Measurements from ENCODE around the gene PIGZ. TPM values are rescaled to one million over a fixed set of nuclear protein-coding genes. Genes with fewer than 3 reads are reported as not detected.

Gene PIGZ
- total RNA-seq, 1 donor from 2014 or later, result 10.6 TPM

DNA sequence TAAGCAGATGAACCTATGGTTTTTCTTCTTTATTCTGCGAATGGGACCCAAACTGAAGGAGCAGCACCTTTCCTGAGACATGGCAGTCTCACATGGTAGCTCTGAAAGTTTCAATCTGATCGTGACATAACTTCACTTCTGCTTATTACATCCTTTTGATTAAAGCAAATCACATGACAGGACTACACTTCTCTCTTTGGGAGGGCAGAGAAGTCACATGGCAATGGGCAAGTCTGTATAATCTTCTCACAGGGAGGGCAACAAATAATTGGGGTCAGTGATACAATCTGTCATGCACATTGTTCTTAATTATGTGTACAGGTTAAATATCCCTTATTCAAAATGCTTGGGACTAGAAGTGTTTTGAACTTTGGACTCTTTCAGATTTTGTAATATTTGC is 47.9 kb downstream of the PIGZ start:
- DNase-seq (ENCODE audit: extremely low read depth, low read depth, low spot score), result no peak

DNA sequence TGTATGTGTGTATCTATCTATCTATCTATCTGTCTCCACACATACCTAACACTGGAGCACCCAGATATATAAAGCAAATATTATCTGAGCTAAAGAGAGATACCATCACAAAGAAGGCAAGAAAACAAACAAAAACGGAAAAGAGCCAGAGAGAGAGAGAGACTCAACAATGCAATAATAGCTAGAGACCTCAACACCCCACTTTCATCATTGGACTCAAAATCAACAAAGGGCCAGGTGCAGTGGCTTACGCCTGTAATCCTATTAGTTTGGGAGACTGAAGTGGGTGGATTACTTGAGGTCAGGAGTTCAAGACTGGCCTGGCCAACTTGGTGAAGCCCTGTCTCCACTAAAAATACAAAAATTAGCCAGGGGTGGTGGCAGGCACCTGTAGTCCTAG is 49.7 kb downstream of the PIGZ start:
- DNase-seq (ENCODE audit: extremely low read depth, low read depth, low spot score), result no peak

DNA sequence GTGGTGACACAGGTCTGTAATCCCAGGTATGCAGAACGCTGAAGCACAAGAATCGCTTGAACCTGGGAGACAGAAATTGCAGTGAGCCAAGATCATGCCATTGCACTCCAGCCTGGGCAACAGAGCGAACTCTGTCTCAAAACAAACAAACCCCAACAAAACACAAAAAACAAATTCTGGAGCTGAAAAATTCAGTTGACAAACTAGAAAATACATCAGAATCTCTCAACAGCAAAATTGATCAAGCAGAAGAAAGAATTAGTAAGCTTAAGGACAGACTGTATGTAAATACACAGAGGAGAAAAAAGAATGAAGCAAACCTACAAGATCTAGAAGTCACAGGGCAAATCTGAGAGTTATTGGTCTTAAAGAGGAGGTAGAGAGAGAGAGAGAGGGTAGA is 51.6 kb downstream of the PIGZ start:
- no peak for DNase-seq (ENCODE audit: extremely low read depth, low read depth, low spot score)

DNA sequence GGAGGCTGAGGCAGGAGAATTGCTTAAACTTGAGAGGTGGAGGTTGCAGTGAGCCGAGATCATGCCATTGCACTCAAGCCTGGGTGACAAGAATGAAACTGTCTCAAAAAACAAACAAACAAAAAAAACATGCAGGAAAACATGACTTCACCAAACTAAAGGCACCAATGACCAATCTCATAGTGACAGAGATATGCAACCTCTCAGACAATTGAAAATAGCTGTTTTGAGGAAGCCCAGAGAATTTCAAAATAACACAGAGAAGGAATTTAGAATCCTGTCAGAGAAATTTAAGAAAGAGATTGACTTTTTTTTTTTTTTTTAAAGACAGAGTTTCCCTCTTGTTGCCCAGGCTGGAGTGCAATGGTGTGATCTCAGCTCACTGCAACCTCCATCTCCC is 52.4 kb downstream of the PIGZ start:
- no peak for DNase-seq (ENCODE audit: extremely low read depth, low read depth, low spot score)

DNA sequence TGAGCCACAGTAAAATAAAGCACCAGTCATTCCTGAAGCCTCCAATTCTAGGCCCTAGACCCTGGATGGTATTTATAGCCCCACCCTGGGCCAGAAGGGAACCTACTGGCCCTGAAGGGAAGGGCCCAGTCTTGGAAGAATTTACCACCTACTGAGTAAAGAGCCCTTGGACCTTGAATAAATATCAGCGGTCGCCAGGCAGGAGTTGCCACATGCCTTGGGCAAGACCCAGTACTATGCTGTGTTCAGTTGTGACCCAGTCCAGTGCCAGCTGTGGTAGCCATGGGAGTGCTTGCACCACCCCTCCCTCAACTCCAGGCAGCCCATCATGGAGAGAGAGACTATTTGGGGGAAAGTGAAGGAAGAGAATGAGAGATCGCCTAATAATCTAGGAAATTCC is 53.3 kb downstream of the PIGZ start:
- DNase-seq (ENCODE audit: extremely low read depth, low read depth, low spot score), result no peak

DNA sequence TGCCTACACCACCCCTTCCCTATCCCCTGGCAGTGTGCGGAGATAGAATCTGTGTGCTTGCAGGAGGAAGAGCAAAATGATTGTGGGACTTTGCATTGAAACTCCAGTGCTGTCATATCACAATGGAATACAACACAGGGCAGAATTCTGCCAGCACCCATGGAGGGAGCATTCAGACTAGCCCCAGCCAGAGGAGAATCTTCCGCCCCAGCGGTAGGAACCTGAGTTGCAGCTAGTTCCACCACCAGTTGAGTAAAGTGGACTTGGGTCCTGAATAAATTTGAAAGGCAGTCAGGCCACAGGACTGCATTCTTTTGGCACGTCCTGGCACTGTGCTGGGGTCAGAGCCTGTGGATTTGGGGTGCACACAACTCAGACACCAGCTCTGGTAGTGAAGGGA is 53.8 kb downstream of the PIGZ start:
- no peak for DNase-seq (ENCODE audit: extremely low read depth, low read depth, low spot score)

DNA sequence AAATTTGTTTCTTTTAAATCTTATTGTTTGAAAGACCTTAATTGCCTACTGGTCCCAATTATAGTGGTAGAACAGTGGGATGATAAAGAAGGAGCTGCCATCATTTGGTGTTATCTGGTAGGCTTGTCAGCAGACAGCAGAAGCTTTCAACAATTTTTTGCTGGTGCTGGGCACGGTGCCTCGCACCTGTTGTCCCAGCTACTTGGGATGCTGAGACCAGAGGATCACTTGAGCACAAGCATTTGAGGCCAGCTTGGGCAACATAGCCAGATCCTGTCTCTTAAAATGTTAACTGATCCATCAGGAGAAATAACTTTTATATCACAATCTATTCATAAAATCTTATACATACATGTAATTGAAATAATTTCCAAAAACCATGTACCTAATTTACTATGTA is 64.9 kb downstream of the PIGZ start:
- DNase-seq (ENCODE audit: extremely low read depth, low read depth, low spot score), result no peak

DNA sequence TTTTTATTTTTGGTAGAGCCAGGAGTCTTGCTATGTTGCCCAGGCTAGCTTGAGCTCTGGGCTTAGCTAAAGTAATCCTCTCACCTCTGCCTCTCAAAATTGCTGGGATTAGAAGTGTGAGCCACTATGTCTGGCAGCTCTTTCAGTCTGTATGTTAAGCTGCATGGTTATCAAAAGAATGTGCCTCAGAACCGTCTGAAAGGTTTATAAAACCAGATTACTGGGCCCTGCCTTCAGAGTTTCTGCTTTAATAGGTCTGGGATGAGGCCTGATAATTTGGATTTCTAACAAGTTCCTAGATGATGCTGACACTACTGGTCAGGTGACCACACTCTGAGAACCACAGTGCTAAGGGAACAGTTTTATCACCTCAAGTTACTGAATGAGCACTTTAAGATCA is 66.3 kb downstream of the PIGZ start:
- DNase-seq (ENCODE audit: extremely low read depth, low read depth, low spot score), result no peak

DNA sequence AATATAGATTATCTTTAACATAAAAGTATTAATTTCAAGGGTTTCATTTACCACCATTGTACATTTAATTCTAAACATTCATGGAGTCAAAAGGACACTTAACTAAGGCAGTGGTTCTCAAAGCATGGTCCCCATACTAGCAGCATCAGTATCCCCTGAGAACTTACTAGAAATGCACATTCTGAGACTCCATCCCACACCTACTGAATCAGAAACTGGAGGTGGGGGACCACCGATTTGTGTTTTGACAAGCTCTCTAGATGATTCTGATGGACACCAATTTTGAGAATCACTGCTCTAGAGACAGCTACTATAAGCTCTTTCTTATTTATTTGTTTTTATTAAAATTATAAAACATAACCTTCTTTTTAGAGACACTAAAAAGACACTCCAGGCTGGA is 66.9 kb downstream of the PIGZ start:
- DNase-seq (ENCODE audit: extremely low read depth, low read depth, low spot score), result no peak

Other genes starting within 250 kb of the PIGZ start
- 62.6 and 87.1 TPM in 2 replicates for gene PAK2, start 229.0 kb downstream of the PIGZ start, total RNA-seq
- gene SENP5, start 100.9 kb downstream of the PIGZ start, total RNA-seq, result 30.8 and 31.1 TPM in 2 replicates
- 48.5 and 50.2 TPM in 2 replicates for gene NCBP2, start 26.3 kb downstream of the PIGZ start, total RNA-seq
- gene MELTF, start 61.0 kb upstream of the PIGZ start, total RNA-seq, result 5.7 and 6.2 TPM in 2 replicates

All from glomerular endothelial cell (primary cell).